ENCODE results near the gene DEPDC1.

DEPDC1 gene

DNA sequence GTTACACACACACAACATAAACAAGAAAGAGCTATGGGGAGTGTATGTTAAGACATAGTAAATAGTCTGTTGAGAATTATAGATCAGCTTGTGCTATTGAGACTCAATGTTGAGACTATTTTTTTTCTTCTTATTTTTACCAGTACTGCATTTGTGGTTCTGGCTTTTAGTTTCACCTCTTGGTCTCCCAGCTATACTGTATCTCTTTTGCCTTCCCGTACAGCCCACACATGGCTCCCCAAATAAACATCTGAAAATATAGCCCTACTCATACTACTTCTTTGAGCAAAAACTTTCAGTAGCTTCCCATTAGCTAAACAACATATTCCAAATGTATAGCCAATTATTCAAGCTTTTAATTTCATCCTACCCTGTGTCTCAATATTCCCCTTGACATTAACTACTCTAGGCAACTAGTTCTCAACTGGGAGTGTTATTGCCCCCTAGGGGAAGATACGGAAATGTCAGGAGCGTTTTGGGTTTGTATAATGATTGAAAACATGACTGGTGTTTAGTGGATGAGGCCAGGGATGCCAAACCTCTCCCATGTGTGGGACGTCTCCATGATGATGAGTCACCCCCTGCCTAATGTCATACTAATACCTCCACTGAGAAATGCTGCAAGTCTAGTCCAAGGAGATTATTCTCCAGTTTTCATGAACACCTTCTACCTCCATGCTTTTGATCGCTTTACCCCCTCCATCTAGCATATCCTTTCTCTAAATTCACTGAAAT lies 53.9 kb downstream of the DEPDC1 start:
- H3K27ac ChIP-seq: no peak overlapping the region
- TF ChIP-seq, protein P1, sequence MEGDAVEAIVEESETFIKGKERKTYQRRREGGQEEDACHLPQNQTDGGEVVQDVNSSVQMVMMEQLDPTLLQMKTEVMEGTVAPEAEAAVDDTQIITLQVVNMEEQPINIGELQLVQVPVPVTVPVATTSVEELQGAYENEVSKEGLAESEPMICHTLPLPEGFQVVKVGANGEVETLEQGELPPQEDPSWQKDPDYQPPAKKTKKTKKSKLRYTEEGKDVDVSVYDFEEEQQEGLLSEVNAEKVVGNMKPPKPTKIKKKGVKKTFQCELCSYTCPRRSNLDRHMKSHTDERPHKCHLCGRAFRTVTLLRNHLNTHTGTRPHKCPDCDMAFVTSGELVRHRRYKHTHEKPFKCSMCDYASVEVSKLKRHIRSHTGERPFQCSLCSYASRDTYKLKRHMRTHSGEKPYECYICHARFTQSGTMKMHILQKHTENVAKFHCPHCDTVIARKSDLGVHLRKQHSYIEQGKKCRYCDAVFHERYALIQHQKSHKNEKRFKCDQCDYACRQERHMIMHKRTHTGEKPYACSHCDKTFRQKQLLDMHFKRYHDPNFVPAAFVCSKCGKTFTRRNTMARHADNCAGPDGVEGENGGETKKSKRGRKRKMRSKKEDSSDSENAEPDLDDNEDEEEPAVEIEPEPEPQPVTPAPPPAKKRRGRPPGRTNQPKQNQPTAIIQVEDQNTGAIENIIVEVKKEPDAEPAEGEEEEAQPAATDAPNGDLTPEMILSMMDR (IDR thresholded peaks at IDR 0.05): peak; percentile 35
- DNase-seq (ENCODE audit: low spot score): no peak

DNA sequence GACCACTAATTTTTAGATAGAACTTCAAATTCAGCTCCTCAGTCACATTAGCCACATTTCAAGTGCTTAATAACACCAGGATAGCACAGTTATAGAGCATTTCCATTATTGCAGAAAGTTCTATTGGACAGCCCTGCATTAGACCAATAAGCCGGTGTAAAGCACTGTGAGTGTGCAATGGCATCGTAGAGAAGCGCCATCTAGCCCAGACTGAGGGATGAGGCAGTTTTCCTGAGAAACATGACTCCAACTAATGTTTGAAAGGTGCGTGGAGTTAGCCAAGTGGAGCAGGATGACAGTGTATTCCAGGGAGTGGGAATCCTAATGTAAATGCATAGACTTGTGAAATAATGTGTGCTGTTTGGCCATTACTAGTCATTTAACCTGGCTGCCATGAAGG lies 54.9 kb downstream of the DEPDC1 start:
- TF ChIP-seq, protein P1 (IDR thresholded peaks at IDR 0.05): no peak
- H3K27ac ChIP-seq: no peak overlapping the region
- H3K4me3 ChIP-seq: no peak overlapping the region
- no peak for DNase-seq (ENCODE audit: low spot score)

More for the DNA sequence above, 53.9 kb downstream of the DEPDC1 start:
- H3K4me3 ChIP-seq: no peak overlapping the region

DNA sequence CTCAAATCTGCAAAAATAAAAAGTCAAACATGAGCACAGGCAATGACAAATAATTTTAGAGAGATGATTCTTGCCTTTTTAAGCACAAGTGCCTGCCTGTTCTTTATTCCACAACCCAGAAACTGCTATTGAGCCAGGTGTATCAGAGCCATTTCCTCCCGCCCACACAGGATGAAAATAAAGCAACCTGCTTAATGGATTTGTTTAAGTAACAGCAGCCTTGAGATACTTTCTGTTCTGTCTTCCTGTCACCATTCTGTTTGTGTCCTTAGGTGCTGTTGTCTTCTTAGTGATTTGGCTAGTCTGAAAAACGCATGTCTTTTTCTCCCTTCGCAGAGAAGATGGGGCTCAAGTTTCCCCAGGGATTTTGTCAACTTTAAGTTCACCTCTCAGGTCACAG lies 58.6 kb downstream of the DEPDC1 start:
- DNase-seq (ENCODE audit: low spot score): no peak
- TF ChIP-seq, protein P1 (IDR thresholded peaks at IDR 0.05): no peak
- Histone ChIP-seq H3K27ac (no peak overlapping the region), H3K4me3 (no peak overlapping the region)

DNA sequence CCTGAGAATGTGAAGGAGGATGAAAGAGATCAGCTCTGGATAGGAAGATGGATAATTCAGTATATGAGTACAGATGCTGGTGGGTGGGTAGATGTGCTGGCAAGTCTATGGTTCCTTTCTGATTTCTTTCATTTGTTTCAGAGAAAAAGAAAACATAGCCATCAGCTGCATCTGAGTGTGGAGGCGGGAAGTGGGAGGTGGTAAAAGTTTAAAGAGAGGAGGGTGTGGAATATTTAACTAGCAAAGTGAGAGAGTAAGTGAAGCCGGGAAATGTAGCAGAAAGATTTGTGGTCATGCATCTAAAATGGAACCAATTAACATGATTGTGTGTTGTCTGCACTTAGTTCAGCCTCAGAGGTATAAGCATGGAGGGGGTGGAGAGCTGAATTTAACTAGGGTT lies 63.5 kb downstream of the DEPDC1 start:
- H3K4me3 ChIP-seq: no peak overlapping the region
- no peak overlapping the region for H3K27ac ChIP-seq
- no peak for DNase-seq (ENCODE audit: low spot score)
- TF ChIP-seq, protein P1 (IDR thresholded peaks at IDR 0.05): no peak

DNA sequence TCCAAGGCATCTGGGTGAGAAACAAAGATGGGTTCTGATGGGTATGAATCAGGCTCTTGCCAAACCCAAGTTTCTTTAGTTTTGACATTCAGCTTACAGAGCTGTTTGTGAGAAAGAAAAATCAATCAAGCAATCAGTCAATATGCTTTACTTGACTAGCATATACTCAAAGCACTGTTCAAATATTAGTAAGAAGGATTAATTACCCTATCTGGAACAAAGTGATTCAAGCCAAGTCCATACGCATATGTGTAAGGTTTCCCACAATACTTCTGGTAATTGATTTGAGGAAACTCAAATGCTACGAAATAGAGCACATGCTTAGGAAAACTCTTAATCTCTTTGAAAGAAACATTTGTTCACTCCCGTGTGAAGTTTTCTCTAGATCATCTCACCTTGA lies 65.8 kb downstream of the DEPDC1 start:
- TF ChIP-seq, protein P1 (IDR thresholded peaks at IDR 0.05): no peak
- no peak overlapping the region for H3K27ac ChIP-seq
- DNase-seq (ENCODE audit: low spot score): no peak
- H3K4me3 ChIP-seq: no peak overlapping the region

DNA sequence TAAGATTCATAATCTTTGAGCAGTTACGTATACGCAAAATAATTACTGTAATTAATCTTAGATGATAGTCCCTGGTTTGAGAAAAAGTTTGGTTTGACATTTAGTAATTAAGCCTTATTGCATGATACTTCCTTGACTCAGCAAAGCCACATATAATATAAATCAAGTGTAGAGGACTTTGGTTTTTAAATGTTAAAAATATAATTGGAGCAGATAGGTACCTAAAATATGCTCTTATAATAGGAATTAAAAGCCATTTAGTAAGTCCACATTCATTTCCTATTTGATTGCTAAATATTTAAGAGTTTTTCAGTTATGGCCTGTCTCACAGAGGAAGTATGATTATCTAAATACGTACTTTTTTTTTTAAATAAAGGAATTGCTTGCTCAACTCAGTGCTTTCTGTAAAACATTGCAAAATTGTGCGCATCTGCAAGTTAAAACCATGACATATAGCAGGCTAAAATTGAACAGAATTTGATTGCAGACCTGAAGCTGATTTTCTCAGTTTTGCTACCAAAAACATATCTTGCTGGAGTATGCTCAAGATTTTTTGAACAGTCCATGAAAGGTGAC lies 67.6 kb downstream of the DEPDC1 start:
- no peak for DNase-seq (ENCODE audit: low spot score)
- TF ChIP-seq, protein P1 (IDR thresholded peaks at IDR 0.05): no peak
- Histone ChIP-seq H3K4me3 (no peak overlapping the region), H3K27ac (no peak overlapping the region)

DNA sequence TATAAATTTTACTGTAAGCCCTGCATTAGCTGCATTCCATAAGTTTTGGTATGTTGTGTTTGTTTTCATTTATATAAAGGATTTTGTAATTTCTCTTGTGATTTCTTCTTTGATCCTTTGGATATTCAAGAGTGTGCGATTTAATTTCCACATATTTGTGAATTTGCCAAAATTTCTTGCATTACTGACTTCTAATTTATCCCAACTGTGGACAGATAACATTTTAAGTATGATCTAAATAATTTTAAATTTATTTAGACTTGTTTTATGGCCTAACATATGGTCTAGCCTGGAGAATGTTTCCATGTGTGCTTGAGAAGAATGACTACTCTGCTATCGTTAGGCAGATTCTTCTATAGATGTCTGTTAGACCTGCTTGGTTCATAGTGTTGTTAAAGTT lies 70.3 kb downstream of the DEPDC1 start:
- DNase-seq (ENCODE audit: low spot score): no peak
- no peak overlapping the region for H3K4me3 ChIP-seq
- H3K27ac ChIP-seq: no peak overlapping the region
- TF ChIP-seq, protein P1 (IDR thresholded peaks at IDR 0.05): no peak
